GM18498 (cell line): ENCODE data around the gene STRN4.

Experiments
- ATAC-seq: cut with Tn5 transposase; IDR thresholded peaks from one replicate; pipeline ENCODE4 v1.9.1; 2021; ENCODE audit warnings: mild to moderate bottlenecking, moderate library complexity; ENCODE audit not compliant: unreplicated experiment

The STRN4 gene

DNA sequence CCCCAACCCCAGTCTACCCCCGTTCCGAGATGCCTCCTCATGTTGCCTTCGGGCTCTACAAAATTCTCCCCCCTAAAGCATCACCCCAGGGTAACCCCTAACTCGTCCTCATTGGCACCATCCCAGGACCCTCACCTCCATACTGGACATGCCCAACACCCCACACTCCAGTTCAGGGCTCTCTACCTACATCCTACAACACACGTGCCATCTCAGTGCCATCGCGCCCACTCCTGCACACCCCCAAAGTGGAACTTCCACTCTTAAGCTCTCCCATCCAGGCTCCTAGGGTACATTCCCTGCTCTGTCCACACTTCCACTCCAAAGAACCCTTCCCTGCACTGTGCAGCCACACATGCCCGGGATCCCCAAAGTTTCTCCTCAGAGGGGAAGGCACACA is 1.2 kb downstream of the STRN4 start:
- no peak for ATAC-seq

- ATAC-seq, result no peak
These were observed 2.1 kb downstream of the STRN4 start for GRCh38 chr19:46744005-46744691.

DNA sequence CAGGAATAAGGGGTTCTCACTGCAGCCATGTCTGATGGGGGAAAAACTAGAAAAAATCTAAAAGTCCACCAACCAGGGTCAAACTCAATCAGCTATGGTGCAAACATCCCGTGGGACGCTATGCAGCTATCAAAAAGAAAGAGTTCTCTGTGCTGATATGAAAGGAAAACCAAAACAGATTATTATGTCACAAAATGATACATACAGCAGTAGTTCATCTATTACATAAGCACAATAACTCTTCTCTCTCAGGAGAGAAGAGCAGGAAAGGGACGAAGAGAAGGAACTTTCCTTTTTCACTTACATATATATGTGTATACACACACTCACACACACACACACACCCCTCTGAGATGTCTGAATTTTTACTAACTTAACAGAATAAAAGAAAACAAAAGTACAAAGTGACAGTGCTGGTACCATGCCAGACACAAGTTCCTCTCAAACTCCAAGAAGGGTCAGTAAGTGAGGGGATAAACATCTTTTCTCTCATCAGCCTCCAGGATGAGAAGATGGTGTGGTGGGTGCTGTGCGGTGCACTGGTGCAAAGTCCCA is 3.2 kb downstream of the STRN4 start:
- no peak for ATAC-seq

DNA sequence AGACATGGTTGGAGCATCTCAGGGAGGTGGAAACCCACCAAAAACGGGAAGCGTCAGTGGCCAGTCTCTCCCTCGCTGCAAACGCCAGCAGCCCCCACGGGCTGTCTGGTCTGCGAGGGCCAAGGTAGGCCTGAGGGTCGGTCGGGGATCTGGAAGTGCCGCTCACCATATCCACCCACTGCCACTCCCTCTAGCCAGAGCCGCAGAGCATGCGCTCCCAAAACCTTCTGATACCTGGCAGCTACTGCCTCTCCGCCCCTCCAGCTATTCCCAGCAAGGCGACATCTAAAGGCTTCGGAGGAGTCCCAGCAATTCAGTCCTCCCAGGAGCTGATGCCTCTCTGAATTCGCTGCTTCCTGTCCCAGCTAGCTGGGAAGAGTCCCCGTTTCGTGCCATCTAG is 4.8 kb downstream of the STRN4 start:
- no peak for ATAC-seq

DNA sequence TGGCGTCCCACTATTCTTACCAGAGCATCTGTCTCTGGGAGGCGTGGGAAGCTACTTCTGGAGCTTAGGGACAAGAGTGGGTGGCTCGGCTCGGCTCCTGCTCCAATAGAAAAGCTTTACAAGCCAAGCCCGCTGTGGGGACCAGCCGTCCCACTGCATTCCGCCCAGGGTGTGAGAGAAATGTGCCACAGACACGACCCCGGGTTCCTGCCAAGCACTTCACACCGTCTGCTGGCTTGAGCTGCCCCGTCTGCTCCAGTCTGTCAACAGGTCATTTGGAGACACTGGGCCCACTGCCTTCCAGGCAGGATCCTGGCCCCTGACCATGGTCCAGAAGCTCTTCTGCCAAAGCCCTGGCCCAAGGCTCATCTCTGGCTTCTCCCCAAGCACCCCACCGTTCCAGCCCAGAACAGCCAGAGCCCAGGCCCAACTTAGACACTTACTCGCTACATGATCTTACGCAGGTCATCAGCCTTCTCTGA is 6.9 kb downstream of the STRN4 start:
- ATAC-seq, result no peak

GRCh38 chr19:46737761-46738171 is 8.5 kb downstream of the STRN4 start:
- ATAC-seq, result no peak

DNA sequence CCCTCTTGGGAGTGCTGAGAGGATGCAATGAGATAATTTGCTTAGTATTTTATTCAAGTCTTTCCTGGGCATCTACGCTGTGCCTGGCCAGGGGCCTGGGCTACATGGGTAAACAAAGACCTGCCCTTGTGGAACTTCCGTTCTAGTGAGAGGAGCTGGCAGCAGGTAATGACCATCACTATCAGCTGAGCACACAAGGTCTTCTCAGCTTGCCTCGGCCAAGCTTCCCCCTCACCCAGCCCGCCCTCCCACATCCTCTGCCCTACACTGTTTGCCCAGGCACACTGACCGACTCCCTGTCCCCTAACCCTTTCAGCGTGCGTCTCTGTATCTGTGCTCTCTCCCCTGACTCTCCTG is 9.0 kb downstream of the STRN4 start:
- ATAC-seq, result no peak

GRCh38 chr19:46736531-46737297 is 9.5 kb downstream of the STRN4 start:
- ATAC-seq, result no peak

- no peak for ATAC-seq
These were observed 12.5 kb downstream of the STRN4 start for GRCh38 chr19:46733690-46734292.

DNA sequence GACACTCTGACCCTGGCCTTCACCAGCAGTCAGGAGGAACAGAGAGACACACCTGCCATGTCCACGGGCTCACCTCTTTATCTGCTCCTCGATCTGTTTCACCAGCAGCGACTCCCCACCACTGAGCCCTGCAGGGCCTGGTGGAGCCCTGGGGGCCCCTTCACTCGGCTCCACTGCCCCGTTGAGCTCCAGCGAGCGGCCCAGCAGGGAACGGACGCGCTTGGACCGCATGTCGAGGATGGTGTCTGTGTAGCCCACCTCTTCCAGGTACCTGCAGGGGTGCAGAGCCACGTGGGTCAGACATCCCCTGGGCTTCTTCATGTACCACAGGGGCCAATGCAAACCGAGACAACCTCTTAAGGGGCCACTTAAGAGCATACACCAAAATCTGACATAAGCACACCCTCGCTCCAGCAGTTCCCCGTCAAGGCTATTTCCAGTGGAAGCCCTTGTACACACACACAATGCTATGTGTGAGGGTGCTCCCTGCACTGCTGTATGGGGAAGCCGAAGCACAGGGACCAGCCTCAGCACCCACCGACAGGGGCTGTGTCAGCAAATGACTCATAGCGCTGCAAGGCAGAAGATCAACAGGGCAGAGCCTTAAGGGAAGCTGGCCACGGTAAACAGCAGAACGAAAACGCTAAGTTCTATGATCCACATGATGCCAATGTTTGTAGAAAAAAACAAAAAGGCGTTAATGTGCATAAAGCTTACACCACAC is 13.1 kb downstream of the STRN4 start:
- ATAC-seq, result no peak

DNA sequence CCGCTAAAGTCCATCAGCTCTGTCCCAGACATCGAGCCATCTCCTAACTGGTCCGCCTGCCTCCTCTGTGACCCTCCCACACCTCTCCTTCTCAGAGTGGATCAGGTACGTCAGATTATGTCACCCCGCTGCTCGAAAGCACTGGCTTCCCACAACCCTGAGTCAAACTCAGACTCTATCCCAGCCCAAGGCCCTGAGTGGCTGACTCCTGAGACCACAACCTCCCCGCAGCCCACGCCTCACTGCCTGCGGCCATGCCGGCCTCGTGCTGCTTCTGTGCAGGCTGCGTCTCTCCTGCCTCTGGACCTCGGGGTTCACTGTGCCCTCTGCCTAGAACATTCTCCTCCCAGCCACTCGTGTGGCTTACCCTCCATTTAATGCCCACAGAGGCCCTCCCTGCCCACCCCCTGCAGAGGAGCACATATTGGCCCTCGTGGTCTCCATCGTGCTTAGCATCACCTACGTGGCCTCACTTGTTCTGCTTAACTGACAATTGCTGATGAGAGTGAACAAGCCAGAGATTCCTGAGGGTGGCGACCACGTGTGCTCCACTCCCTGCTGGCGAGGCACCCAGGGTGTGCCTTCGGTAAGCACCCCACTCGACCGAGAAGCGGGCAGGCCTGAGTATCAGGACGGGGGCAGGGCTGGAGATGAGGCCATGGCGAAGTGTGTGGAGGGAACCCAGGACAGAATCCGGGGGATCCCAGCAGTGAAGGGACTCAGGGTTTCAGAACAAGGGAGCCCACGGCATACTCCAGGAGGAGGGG is 13.9 kb downstream of the STRN4 start:
- ATAC-seq, result no peak

DNA sequence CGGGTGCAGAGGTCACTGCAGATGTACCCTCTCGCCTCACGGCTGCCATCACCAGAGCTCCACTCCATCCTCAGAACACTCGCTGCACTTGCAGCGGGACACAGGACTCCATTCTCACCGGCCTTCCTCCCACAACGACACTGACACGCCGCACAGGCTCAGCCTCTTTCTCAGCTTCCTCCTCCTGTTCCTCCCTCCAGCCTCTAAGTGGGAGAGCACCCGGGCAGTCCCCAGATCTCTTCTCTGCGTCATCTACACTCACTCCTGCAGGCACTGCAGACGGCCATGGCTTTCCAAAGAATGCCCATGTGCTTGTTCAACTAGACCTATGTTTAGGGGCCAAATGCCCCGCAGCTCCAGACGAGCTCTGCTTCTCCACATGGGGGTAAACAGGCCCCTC is 14.7 kb downstream of the STRN4 start:
- ATAC-seq, result no peak

GRCh38 chr19:46731007-46731501 is 15.2 kb downstream of the STRN4 start:
- no peak for ATAC-seq

DNA sequence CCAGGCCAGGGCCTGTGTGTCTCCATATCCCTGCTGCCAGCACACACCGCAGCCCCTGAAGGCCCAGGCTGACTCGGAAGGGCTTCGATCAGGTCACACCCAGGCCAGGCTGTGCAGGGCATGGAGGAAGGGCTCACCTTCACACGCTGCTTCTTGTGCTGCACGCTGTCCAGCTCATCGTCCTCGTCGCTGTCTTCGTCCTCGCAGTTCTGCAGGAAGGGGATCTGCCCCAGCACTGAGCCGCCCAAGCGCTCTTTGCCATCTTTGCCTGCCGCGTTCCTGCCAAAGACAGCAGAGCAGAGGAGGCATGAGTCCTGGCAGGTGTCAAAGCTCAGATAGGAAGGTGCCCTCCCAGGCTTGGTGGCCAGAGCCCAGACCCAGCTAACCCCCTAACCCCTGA is 15.7 kb downstream of the STRN4 start:
- ATAC-seq, result no peak

DNA sequence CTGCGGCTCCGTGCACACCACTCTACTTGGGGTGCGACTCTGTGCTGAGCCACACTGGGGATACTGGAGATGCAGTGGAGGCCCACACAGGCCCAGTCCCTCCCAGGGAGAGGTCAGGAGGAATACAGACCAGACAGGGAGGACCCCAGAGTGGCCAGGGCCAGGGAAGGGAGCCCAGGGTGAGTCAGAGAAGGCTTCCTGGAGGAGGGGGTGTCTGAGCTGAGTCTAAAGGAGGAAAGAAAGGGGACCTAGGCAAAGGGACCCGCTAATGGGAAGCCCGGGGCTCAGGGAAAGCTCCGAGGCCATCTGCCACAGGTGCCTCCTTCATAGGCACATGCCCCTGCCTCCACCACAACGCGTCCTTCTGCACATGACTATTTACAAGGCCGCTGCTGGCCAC is 16.1 kb downstream of the STRN4 start:
- no peak for ATAC-seq

- no peak for ATAC-seq
These were observed 16.6 kb downstream of the STRN4 start for GRCh38 chr19:46729696-46730095.

DNA sequence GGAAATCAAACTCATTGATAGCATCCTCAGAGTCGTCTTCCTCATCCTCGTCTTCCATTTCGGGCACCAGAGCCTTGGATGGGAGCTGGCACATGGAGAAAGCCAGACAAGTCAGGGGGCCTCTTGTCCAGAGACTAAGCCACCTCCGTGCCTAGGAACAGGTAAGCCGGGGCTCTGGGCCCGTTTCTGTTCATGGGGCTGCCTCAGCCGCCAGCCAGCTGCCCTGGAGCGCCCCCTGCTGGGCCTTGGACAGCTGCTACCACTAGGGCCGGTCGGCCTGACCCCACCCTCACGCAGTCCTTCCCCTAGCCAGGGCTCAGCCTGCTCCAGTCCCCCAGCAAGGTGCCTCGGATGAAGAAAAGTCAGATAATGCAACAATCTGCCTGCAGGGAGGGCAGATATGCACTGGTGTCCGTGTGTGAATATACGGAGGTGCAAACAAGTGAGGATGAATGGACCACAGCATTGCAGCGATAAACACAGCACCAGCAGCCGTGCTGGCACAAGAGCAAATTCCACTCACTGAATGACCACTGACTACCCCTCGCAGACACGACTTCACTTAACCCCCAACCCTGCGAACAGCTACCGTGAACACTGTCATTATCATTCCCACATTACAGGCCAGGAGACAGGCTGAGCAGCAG is 17.4 kb downstream of the STRN4 start:
- ATAC-seq, result no peak

DNA sequence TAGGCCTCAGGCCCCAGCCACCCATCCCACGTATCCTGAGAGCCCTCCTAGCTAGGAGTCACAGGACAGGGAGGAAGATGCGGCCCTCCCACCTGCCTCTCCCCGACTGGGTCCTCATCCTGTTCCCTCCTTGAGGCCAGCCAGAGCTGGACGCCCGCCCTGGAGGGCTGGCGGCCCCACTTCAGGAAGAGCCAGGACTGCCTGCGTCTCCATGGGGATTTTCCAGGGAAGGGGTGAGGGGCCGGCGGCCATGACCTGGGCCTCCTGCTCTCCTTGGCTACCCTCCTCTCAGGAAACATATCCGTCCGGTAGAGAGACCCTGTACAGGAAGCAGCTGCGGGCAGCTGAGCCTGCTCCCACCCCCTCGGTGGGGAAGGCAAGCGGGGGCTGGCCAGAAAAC is 18.0 kb downstream of the STRN4 start:
- ATAC-seq, result no peak

DNA sequence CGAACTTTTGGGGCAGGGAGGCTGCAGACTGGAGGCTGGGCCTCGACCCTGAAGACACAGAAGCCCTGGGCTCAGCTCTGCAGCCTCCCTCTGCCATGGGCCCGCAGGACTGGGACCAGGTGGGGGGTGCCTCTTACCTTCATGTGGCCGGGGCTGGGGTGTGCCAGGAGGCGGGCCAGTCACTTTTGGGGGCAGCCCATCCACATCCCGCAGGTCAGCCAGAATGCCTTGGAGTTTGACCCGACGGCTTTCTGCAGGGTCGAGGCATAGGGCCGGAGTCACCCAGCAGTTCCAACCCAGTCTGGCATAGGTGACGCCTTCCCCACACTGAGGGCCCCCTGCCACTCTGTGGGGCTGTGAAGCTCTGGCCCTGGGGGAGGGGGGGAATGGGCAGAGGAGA is 18.5 kb downstream of the STRN4 start:
- ATAC-seq, result no peak
